Eye (tissue), 1 donor: Measurements from ENCODE around the gene STX11.
"Not testable (repeated sequence)": the region's sequence is repeated elsewhere in the genome, so short reads cannot be mapped to it uniquely, and the experiment has no call there.

Experiments used
- DNase-seq: peaks from one replicate; pipeline ENCODE4 v3.0.0-alpha.2; 2015

Gene STX11

GRCh38 chr6:144149894-144150709 lies at the start of gene STX11:
Gene STX11 (plus strand): TSS chr6:144150517. CDS start chr6:144186628, 36,111 bp downstream.
- peak; percentile 73 for DNase-seq

DNA sequence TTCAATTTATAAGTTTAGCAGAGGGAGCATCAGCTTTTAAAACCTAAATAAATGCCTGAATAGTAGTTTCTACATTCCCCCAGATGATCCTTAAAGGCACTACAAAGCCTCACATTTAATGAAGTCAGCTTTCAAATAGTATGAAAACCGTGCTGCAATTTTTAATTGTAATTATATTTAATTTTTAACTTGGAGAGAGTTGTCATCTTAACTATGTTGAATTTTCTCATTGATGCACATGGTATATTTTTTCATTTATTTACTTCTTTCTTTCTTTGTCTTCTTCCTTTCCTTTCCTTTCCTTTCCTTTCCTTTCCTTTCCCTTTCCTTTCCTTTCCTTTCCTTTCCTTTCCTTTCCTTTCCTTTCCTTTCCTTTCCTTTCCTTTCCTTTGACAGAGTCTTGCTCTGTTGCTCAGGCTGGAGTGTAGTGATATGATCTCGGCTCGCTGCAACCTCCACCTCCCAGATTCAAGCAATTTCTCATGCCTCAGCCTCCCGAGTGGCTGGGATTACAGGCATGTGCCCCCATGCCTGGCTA lies 47.2 kb upstream of the STX11 start:
- DNase-seq = no peak

- DNase-seq = no peak
These were observed 45.8 kb upstream of the STX11 start for GRCh38 chr6:144104488-144104887.

- DNase-seq = peak; percentile 88
These were observed 45.3 kb upstream of the STX11 start for GRCh38 chr6:144104898-144105487.

GRCh38 chr6:144106206-144106605 lies 44.1 kb upstream of the STX11 start:
- DNase-seq = no peak

DNA sequence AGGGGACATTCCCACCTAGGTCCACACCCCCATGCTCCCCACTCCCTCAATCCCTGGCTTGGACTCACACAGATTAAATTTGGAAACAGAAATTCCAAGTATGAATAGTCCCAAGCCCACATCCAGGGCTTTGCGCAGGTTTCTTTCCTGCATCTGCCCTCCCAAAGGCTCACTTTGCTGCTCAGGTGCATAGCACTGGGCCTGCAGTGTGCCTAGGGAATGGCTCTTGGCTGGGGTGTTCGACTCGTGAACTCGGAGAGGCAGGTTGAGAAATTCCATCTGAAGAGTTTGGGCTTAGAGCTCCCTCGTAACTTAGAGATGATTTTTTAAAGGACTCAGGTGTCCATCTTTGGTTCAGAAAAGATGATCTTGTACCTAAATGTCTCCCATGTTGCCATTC lies 40.1 kb upstream of the STX11 start:
- DNase-seq = no peak

DNA sequence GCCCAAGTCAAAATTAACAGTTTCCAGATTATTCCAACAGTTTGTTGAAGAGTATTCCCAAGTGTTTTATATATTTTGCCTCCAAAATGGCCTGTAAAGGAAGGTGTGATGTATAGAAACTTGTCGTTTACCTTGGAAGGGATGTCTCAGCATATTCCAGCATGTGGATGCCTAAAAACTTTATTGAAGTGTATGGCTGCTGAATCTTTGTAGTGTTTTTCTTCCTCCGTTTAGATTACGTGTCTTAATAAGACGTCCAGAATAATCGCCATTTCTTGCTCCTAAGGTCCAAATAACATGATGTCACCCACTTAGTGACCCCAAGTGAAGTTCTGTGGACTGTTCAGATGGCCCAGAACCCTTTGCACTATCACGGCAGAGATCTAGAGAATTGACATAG lies 37.0 kb upstream of the STX11 start:
- DNase-seq = no peak

GRCh38 chr6:144115219-144115618 lies 35.1 kb upstream of the STX11 start:
- DNase-seq = no peak

DNA sequence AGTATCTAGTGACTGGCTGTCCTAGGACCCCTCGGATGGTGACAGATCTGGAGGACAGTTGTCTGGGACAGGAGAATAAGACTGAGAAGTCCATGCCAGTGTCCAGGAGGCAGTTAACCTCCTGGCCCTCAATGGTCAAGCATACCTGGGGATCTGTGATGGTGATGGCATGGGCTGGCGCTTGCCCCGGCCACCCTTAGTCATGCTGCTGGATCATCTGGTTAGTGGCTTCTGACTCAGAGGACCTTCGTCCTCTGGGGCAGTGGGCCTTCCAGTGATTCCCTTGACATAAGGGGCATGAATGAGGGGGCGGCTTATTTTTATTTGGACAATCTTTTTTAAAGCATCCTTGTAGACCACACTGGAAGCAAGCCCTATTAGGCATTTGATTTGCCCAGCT lies 30.9 kb upstream of the STX11 start:
- DNase-seq = no peak

DNA sequence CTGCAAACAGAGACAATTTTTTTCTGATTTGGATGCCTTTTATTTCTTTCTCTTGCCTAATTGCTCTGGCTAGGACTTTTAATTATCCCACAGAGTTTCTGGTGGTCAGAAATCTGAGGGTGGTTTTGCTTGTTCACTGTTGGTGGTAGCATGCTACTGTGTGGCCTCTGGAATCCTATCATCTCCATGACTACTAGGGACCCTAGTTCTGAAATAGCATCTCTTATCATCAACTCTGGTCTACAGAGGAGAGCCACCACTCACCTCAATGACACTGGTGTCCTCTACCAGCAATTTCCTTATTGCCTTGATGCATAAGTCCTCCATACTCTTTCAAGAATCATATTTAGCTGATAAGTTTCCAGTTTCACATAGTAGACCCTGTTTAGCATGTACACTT lies 27.5 kb upstream of the STX11 start:
- no peak for DNase-seq

GRCh38 chr6:144123421-144123820 lies 26.9 kb upstream of the STX11 start:
- no peak for DNase-seq

- no peak for DNase-seq
These were observed 26.5 kb upstream of the STX11 start for GRCh38 chr6:144123836-144124235.

DNA sequence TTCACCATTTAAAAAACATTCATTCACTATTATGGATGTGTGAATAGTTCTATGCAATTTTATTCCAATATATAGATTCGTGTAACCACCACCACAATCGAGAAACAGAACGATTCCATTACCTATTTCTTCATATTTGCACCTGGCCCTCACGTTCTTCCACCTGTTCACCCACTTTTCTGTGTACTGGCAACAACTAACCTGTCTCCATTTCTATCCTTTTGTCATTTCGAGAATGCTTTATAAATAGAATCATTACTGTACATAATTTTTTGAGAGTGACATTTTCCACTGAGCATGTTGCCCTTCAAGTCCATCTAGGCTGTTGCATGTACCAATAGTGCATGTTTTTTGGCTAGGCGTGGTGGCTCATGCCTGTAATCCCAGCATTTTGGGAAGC lies 23.2 kb upstream of the STX11 start:
- no peak for DNase-seq

GRCh38 chr6:144129469-144129868 lies 20.8 kb upstream of the STX11 start:
- no peak for DNase-seq

- no peak for DNase-seq
These were observed 19.0 kb upstream of the STX11 start for GRCh38 chr6:144131248-144131709.

DNA sequence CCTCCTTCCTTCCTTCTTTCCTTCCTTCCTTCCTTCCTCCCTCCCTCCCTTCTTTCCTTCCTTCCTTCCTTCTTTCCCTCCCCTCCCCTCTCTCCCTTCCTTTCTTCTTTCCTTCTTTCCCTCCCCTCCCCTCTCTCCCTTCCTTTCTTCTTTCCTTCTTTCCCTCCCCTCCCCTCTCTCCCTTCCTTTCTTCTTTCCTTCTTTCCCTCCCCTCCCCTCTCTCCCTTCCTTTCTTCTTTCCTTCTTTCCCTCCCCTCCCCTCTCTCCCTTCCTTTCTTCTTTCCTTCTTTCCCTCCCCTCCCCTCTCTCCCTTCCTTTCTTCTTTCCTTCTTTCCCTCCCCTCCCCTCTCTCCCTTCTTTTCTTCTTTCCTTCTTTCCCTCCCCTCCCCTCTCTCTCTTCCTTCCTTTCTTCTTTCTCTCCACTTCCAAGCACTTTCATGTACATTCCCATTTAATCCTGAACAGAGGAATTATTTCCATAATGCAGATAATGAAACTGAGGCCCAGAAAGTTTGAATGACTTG lies 18.1 kb upstream of the STX11 start:
- DNase-seq = not testable (repeated sequence)

- no peak for DNase-seq
These were observed 17.0 kb upstream of the STX11 start for GRCh38 chr6:144133225-144133821.

- no peak for DNase-seq
These were observed 16.1 kb upstream of the STX11 start for GRCh38 chr6:144134176-144134575.

GRCh38 chr6:144134737-144135136 lies 15.6 kb upstream of the STX11 start:
- DNase-seq = no peak

DNA sequence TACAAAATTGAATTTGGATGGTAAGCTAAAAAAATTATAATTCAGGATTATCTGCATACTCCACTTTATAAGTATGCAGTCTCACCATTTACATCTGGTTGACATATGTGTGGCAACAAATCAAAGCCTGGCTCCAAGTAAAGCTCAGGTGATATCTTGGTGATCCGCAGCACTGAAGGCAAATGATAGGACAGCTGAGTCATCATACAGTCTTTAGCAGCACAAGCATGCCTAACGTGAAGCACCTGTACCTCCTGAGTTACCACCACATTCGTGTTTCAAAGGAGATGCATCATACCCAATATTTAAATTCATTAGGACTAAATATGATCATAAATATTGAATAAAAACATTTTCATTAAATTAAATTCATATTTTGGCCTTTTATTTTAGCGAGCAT lies 11.8 kb upstream of the STX11 start:
- DNase-seq = no peak

DNA sequence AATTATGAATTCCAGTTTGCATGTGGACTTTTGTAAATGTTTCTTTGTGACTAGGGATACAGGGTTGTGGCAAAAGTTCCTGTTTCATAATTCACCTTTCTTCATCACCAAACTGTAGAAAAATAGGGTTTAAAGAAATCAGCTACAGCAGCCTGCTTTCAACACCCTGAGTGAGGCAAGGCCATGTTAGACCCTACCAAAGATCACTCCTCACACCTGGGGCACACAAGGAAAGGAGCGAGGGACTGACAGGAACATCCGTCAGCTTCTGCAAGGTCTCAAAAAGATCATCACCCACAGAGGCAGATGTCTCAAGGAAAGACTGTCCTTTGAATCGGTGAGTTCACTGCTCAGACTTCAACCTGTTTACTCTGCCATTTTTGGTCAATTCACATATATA lies 10.5 kb upstream of the STX11 start:
- no peak for DNase-seq

- no peak for DNase-seq
These were observed 9.4 kb upstream of the STX11 start for GRCh38 chr6:144140867-144141266.

DNA sequence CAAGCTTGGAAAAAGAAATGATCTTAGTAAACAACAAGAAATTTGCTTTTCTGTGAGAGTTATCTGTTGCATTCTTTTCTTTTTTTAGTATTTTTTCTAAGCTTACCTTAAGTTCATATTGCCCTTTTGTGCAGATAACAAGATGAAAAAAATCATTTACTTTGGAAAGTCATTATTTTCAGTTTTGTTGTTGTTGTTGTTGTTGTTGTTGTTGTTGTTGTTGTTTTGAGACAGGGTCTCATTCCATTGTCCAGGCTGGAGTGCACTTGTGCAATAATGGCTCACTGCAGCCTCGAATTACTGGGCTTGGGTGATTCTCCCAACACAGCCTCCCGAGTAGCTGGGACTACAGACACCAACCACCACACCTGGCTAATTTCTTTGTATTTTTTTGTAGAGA lies 8.8 kb upstream of the STX11 start:
- DNase-seq = no peak

- DNase-seq = no peak
These were observed 7.2 kb upstream of the STX11 start for GRCh38 chr6:144143106-144143505.
